ENCODE data around the gene ATG10. TPM values are rescaled to one million over a fixed set of nuclear protein-coding genes. Genes with fewer than 3 reads are reported as not detected.

Gene ATG10
- total RNA-seq, 1 donor from 2014 or later: 4.2 TPM

DNA sequence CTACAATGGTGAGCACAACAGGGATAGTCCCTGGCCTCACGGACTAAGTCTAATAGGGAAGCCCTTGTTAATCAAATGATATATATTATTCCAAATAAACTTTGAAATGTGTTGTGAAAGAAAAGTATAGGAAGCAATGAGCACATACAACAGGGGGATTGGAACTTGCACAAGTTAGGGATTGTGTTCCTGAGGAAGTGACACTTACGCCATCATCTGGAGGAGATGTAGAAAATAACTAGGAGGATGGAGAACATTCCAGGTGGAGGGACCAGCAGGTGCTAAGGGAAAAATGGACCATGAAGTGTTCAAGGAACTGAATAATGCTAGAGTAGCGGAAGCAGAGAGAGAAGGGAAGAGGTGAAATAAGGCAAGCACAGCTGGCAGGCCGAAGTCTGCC lies 325.1 kb downstream of the ATG10 start:
- Histone ChIP-seq H3K9me3 (no peaks in the 10 kb centered on the region), H3K27ac (no peak overlapping the region), H3K4me1 (no peaks in the 10 kb centered on the region), H3K27me3 (no peaks in the 10 kb centered on the region), H3K36me3 (no peaks in the 10 kb centered on the region), H3K4me3 (no peak overlapping the region)
- no peak for TF ChIP-seq POLR2A (IDR thresholded peaks at IDR 0.05)
- TF ChIP-seq, protein P1, sequence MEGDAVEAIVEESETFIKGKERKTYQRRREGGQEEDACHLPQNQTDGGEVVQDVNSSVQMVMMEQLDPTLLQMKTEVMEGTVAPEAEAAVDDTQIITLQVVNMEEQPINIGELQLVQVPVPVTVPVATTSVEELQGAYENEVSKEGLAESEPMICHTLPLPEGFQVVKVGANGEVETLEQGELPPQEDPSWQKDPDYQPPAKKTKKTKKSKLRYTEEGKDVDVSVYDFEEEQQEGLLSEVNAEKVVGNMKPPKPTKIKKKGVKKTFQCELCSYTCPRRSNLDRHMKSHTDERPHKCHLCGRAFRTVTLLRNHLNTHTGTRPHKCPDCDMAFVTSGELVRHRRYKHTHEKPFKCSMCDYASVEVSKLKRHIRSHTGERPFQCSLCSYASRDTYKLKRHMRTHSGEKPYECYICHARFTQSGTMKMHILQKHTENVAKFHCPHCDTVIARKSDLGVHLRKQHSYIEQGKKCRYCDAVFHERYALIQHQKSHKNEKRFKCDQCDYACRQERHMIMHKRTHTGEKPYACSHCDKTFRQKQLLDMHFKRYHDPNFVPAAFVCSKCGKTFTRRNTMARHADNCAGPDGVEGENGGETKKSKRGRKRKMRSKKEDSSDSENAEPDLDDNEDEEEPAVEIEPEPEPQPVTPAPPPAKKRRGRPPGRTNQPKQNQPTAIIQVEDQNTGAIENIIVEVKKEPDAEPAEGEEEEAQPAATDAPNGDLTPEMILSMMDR (IDR thresholded peaks at IDR 0.05): no peak
- no peak for TF ChIP-seq POLR2AphosphoS5 (IDR thresholded peaks at IDR 0.05; ENCODE audit: insufficient read depth in 1 of 2, low read depth in 1 of 2)
- intact Hi-C loops (cut with DNase I): no loop called here
- no peak for DNase-seq (ENCODE audit: extremely low spot score in 2 of 2)

DNA sequence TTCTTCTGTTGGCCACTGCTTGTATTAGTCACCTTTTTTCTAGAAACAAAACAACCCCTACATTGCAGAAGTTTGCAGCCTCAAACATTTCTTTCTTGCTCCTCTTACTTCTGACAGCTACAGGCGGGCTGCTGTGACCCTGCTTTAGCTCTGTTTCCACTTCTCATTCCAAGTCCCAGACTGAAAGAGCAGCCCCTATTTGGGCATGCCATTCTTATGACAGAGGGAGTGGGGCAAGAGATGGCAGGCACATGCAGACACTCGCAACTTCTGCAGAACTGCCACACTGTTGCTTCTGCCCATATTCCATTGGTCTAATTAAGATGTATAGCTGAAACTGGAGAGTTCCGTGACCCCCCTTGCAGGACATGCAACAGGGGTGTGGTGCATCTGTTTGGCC lies 325.9 kb downstream of the ATG10 start:
- Histone ChIP-seq H3K27ac (no peak overlapping the region), H3K36me3 (no peaks in the 10 kb centered on the region), H3K9me3 (no peaks in the 10 kb centered on the region), H3K4me3 (no peak overlapping the region), H3K4me1 (no peaks in the 10 kb centered on the region), H3K27me3 (no peaks in the 10 kb centered on the region)
- TF ChIP-seq, protein P1 (IDR thresholded peaks at IDR 0.05): no peak
- no peak for TF ChIP-seq POLR2AphosphoS5 (IDR thresholded peaks at IDR 0.05; ENCODE audit: insufficient read depth in 1 of 2, low read depth in 1 of 2)
- no peak for TF ChIP-seq POLR2A (IDR thresholded peaks at IDR 0.05)
- intact Hi-C loops (cut with DNase I): no loop called here
- DNase-seq (ENCODE audit: extremely low spot score in 2 of 2): no peak

DNA sequence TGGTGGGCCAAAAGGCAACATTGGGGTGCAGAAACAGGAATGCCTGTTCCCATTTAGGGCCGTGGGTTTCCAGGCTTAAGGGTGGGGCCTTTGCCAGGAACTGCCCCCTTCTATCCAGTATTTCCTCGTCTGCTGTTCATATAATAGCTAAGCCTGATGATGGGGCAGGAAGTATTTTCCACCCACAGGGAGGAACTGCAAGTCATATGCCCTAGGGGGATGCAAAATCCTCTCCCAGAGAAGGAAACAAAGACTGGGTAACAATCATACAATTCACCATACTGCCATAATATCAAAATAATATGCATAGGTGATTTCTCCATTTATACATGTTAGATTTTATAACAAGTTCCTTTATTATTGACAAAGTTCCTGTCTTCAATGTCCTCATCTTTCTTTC lies 326.8 kb downstream of the ATG10 start:
- H3K4me1 ChIP-seq: no peaks in the 10 kb centered on the region
- H3K4me3 ChIP-seq: no peak overlapping the region
- H3K27ac ChIP-seq: no peak overlapping the region
- H3K27me3 ChIP-seq: no peaks in the 10 kb centered on the region
- intact Hi-C loops (cut with DNase I): no loop called here
- TF ChIP-seq POLR2AphosphoS5 (IDR thresholded peaks at IDR 0.05; ENCODE audit: insufficient read depth in 1 of 2, low read depth in 1 of 2) (no peak), POLR2A (IDR thresholded peaks at IDR 0.05) (no peak)
- TF ChIP-seq, protein P1 (IDR thresholded peaks at IDR 0.05): no peak
- no peaks in the 10 kb centered on the region for H3K9me3 ChIP-seq
- H3K36me3 ChIP-seq: no peaks in the 10 kb centered on the region
- DNase-seq (ENCODE audit: extremely low spot score in 2 of 2): no peak

DNA sequence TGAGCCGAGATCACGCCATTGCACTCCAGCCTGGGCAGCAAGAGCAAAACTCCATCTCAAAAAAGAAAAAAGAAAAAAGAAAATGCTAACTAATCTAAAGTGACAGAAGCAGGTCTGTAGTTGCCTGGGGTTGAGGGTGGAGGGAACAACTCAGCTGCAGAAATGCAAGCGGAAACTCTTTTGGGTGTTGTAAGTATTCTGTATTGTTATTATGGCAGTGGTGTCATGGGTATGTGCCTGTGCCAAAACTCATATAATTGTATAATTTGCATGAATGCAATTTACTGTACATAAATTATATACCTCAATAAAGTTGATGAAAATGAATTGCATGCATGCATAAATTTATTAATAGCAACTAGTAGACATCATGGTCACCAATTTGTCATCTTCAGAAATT lies 329.4 kb downstream of the ATG10 start:
- TF ChIP-seq POLR2A (IDR thresholded peaks at IDR 0.05) (no peak), POLR2AphosphoS5 (IDR thresholded peaks at IDR 0.05; ENCODE audit: insufficient read depth in 1 of 2, low read depth in 1 of 2) (no peak)
- TF ChIP-seq, protein P1 (IDR thresholded peaks at IDR 0.05): no peak
- Histone ChIP-seq H3K9me3 (no peaks in the 10 kb centered on the region), H3K27me3 (no peaks in the 10 kb centered on the region), H3K4me3 (no peak overlapping the region), H3K4me1 (no peaks in the 10 kb centered on the region), H3K36me3 (no peaks in the 10 kb centered on the region), H3K27ac (no peak overlapping the region)
- no peak for DNase-seq (ENCODE audit: extremely low spot score in 2 of 2)
- intact Hi-C loops (cut with DNase I): no loop called here

Small RNA genes within 50 kb of the gene (small RNA-seq; reads per million reads assigned to genes)
- not detected for gene AC010598.1
- not detected for gene RN7SL378P

Other genes starting within 250 kb of the ATG10 start
- 66.3 TPM for gene SSBP2, start 220.9 kb upstream of the ATG10 start, total RNA-seq